ENCODE data around the gene TOR1B. TPM values are rescaled to one million over a fixed set of nuclear protein-coding genes. Genes with fewer than 3 reads are reported as not detected.

The TOR1B gene
- total RNA-seq, 1 donor from 2014 or later: 14.5 TPM

DNA sequence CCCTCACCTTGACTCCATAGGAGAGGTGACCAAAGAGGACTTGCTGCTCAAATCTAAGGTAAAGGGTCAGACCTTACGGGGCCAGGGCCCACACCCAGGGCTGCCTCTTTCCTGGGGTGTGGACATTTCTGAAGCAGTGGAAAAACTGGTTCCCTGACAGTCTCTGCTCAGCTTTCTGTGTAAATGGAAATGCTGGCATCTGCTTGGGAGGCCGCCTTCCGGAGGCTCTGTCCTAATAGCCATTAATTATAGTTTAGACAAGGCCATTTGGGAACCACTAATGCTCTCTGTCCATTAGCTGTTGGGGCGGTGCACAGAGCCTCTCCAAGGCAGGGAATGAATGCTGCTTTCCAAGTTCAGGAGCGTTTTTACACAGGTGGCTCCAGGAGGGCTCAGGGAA lies 49.6 kb downstream of the TOR1B start:
- TF ChIP-seq POLR2A (IDR thresholded peaks at IDR 0.05) (no peak), POLR2AphosphoS5 (IDR thresholded peaks at IDR 0.05; ENCODE audit: insufficient read depth in 1 of 2, low read depth in 1 of 2) (peak in 1 of 2 donors; percentile 19)
- intact Hi-C loops (cut with DNase I): no loop called here
- DNase-seq (ENCODE audit: extremely low spot score in 2 of 2): no peak
- Histone ChIP-seq H3K9me3 (no peaks in the 10 kb centered on the region), H3K4me1 (peaks cover 8% of the 10 kb centered on the region), H3K27me3 (no peaks in the 10 kb centered on the region), H3K27ac (no peak overlapping the region), H3K4me3 (no peak overlapping the region), H3K36me3 (peaks cover 0 to 27% of the 10 kb centered on the region in 2 donors)

DNA sequence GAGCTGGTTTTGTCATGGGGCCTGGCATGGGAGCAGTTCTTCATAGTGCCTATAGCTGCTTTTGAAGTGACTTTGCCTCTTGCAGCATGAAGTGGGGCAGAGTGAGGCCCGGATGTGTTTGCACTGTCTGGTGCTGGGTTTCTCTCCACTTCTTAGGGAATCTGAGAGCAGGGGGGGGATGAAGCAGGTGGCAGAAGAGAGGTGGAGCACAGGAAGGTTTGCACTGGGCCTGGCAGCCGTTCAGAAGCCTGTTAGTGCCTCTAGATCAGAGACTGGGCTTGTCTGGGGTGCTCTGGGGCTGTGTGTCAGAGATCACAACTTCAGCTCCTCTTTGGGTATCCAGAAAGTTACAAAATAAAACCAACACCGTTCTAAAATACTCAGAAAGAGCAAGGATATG lies 50.6 kb downstream of the TOR1B start:
- no peaks in the 10 kb centered on the region for H3K4me1 ChIP-seq
- H3K4me3 ChIP-seq: no peak overlapping the region
- no peak overlapping the region for H3K27ac ChIP-seq
- intact Hi-C loops (cut with DNase I): no loop called here
- no peak for TF ChIP-seq POLR2AphosphoS5 (IDR thresholded peaks at IDR 0.05; ENCODE audit: insufficient read depth in 1 of 2, low read depth in 1 of 2)
- no peak for TF ChIP-seq POLR2A (IDR thresholded peaks at IDR 0.05)
- TF ChIP-seq, protein P1, sequence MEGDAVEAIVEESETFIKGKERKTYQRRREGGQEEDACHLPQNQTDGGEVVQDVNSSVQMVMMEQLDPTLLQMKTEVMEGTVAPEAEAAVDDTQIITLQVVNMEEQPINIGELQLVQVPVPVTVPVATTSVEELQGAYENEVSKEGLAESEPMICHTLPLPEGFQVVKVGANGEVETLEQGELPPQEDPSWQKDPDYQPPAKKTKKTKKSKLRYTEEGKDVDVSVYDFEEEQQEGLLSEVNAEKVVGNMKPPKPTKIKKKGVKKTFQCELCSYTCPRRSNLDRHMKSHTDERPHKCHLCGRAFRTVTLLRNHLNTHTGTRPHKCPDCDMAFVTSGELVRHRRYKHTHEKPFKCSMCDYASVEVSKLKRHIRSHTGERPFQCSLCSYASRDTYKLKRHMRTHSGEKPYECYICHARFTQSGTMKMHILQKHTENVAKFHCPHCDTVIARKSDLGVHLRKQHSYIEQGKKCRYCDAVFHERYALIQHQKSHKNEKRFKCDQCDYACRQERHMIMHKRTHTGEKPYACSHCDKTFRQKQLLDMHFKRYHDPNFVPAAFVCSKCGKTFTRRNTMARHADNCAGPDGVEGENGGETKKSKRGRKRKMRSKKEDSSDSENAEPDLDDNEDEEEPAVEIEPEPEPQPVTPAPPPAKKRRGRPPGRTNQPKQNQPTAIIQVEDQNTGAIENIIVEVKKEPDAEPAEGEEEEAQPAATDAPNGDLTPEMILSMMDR (IDR thresholded peaks at IDR 0.05): no peak
- H3K36me3 ChIP-seq: peaks cover 0 to 36% of the 10 kb centered on the region in 2 donors
- no peak for DNase-seq (ENCODE audit: extremely low spot score in 2 of 2)
- no peaks in the 10 kb centered on the region for H3K9me3 ChIP-seq
- H3K27me3 ChIP-seq: no peaks in the 10 kb centered on the region

DNA sequence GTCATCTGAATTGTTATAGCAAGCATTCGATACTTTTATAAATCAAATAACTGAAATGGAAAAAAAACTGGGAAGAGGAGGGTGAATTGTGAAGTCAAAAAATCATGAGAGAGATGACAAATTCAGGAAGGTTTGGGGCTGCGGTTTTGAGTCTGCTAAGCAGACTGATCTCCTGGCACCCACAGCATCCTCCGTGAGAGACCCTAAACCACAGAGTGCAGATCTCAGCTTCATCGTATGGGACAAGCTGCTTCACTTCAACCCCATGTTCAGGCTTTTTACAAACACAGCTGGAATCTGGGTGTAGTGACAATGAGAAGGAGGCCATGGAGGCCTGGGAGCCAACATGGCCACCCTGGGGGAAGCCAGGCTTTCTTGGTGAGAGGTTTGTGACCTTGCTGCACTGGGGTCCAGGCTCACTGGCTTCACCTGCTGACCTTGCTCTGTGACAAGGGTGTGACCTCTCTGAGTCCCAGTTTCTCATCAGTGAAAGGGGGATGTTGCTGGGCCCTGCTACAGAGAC lies 51.7 kb downstream of the TOR1B start:
- H3K9me3 ChIP-seq: no peaks in the 10 kb centered on the region
- DNase-seq (ENCODE audit: extremely low spot score in 2 of 2): no peak
- H3K27ac ChIP-seq: no peak overlapping the region
- peaks cover 0 to 40% of the 10 kb centered on the region in 2 donors for H3K36me3 ChIP-seq
- no peak overlapping the region for H3K4me3 ChIP-seq
- H3K4me1 ChIP-seq: no peaks in the 10 kb centered on the region
- no peaks in the 10 kb centered on the region for H3K27me3 ChIP-seq
- TF ChIP-seq POLR2AphosphoS5 (IDR thresholded peaks at IDR 0.05; ENCODE audit: insufficient read depth in 1 of 2, low read depth in 1 of 2): no peak
- no peak for TF ChIP-seq POLR2A (IDR thresholded peaks at IDR 0.05)
- TF ChIP-seq, protein P1 (IDR thresholded peaks at IDR 0.05): no peak
- intact Hi-C loops (cut with DNase I): no loop called here

DNA sequence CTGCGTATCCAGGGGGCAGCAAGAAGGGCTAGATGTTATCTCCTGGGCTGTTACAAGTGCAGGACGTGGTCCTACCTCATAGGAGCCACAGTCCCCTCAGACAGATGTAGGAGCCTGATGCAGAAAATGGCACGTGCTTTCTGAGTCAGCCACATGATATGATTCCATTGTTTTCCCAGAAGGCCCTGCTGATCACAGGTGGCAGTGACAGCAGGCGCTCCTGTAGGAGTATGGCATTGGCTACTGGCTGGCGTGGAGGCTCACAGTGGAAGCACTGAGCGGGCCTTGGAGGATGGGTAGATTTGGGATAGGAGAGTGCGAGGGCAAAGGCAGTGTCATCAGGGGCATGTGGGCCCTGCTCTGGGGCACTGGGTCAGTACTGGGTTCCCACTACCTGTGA lies 54.2 kb downstream of the TOR1B start:
- no peak for TF ChIP-seq POLR2A (IDR thresholded peaks at IDR 0.05)
- TF ChIP-seq, protein P1 (IDR thresholded peaks at IDR 0.05): no peak
- no peak for TF ChIP-seq POLR2AphosphoS5 (IDR thresholded peaks at IDR 0.05; ENCODE audit: insufficient read depth in 1 of 2, low read depth in 1 of 2)
- Histone ChIP-seq H3K4me1 (no peaks in the 10 kb centered on the region), H3K9me3 (no peaks in the 10 kb centered on the region), H3K36me3 (peaks cover 0 to 52% of the 10 kb centered on the region in 2 donors), H3K27ac (no peak overlapping the region), H3K27me3 (no peaks in the 10 kb centered on the region), H3K4me3 (no peak overlapping the region)
- no peak for DNase-seq (ENCODE audit: extremely low spot score in 2 of 2)
- intact Hi-C loops (cut with DNase I): no loop called here

DNA sequence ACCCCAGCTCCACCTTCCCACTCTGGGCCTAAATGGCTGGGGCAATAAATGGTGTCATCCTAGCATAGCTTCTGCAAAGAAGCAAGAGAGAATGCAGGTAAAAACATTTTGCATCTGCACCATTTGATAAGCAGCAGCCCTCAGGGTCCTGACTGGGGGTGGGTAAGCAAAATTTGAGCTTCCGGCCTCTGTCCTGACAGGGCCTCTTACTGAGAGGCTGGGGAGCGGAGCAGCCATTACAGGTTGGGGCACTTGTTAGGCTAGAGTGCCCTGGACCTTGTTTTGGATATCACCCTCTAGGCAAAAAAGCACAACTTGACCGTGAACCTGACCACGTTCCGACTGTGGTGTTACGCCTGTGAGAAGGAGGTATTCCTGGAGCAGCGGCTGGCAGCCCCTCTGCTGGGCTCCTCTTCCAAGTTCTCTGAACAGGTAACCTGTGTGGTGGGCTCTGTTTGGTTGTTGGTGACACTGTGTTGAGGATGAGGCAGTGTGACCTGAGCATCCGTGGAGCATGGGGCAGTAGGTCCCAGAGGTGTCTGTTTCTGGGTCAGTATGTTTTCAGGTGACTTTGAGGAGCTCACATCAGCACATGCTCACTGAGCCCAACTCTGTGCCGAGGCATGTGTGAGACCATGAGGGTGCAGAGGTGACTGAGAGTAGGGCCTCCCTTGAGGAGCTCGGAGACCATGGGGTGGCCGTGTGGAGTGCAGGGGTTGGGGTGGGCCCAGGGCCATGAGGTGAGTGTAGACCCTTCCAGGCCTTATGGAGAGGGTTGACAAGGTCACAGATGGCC lies 55.4 kb downstream of the TOR1B start:
- Histone ChIP-seq H3K27ac (no peak overlapping the region), H3K4me1 (no peaks in the 10 kb centered on the region), H3K36me3 (peaks cover 0 to 43% of the 10 kb centered on the region in 2 donors), H3K27me3 (no peaks in the 10 kb centered on the region), H3K9me3 (no peaks in the 10 kb centered on the region), H3K4me3 (no peak overlapping the region)
- no peak for DNase-seq (ENCODE audit: extremely low spot score in 2 of 2)
- TF ChIP-seq, protein P1 (IDR thresholded peaks at IDR 0.05): no peak
- TF ChIP-seq POLR2A (IDR thresholded peaks at IDR 0.05): no peak
- no peak for TF ChIP-seq POLR2AphosphoS5 (IDR thresholded peaks at IDR 0.05; ENCODE audit: insufficient read depth in 1 of 2, low read depth in 1 of 2)
- intact Hi-C loops (cut with DNase I): no loop called here

Other genes with a start within 250 kb of the TOR1B start
- gene C9orf50, start 182.1 kb upstream of the TOR1B start, total RNA-seq: not detected
- gene NTMT1, start 177.0 kb upstream of the TOR1B start, total RNA-seq: 15.5 TPM
- 18.9 TPM for gene ASB6, start 161.0 kb upstream of the TOR1B start, total RNA-seq
- gene PRRX2, start 137.5 kb upstream of the TOR1B start, total RNA-seq: 43.7 TPM
- gene PTGES, start 50.1 kb upstream of the TOR1B start, total RNA-seq: 18.9 TPM
- gene TOR1A, start 21.0 kb downstream of the TOR1B start, total RNA-seq: 30.0 TPM
- gene C9orf78, start 32.1 kb downstream of the TOR1B start, total RNA-seq: 36.6 TPM
- 29.5 TPM for gene USP20, start 32.3 kb downstream of the TOR1B start, total RNA-seq
- 47.1 TPM for gene FNBP1, start 240.0 kb downstream of the TOR1B start, total RNA-seq

Measured in vagina (tissue), 2 donors.